Measurements from ENCODE around the gene ZNF695. TPM values are rescaled to one million over a fixed set of nuclear protein-coding genes. Genes with fewer than 3 reads are reported as not detected.

Gene ZNF695
- total RNA-seq, 1 donor = 0.72 TPM

DNA sequence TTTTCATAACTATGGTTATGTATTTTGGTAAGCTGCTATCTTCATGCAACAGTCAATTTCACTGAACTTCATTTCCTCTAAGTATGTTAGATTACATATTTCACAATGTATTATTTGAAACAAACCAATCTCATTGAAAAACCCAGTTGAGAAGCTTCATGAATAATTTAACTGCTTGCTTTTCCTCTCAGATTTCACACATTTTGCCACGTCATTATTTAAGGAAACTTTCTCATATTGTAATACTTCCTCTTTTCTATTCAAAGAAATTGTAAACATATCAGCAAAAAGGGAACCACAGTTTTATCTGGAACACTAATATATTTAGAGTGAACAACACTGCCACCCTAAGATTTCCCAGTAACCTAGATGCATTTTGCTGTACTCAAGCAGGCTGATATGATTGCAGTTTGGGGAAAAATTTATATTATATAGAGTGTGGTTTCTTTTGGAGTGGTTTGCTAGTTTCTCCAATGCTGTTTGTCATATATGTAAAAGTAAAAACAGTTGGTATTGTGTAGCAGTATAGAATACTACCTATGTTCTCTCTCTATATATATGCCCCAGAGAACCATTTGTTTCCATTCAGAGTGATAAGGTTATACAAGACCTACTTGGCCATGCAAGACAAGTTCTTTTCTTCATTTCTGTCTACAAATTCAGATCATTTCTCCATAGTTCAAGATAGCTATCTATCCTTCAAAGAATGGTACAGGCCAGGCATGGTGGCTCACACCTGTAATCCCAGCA lies 47.7 kb downstream of the ZNF695 start:
- no peaks in the 10 kb centered on the region for H3K27me3 ChIP-seq (ENCODE audit: insufficient read depth, low read length)
- TF ChIP-seq CTCF (IDR thresholded peaks at IDR 0.05; ENCODE audit: extremely low read depth, low read depth, low read length) = no peak
- no peaks in the 10 kb centered on the region for H3K36me3 ChIP-seq (ENCODE audit: insufficient read depth, low read length)
- H4K20me1 ChIP-seq (ENCODE audit: insufficient read depth, low read length) = no peaks in the 10 kb centered on the region
- no peak overlapping the region for H3K4me3 ChIP-seq (ENCODE audit: insufficient read depth, low read length)
- H3K27ac ChIP-seq (ENCODE audit: low read depth, low read length) = no peak overlapping the region
- DNase-seq (ENCODE audit: insufficient read length, low spot score, missing footprints) = no peak
- no peaks in the 10 kb centered on the region for H3K9me3 ChIP-seq (ENCODE audit: low read depth, low read length)
- no peak overlapping the region for H3K4me2 ChIP-seq (ENCODE audit: insufficient read depth, low read length)
- no peaks in the 10 kb centered on the region for H3K4me1 ChIP-seq (ENCODE audit: insufficient read depth, low read length)
- H2AFZ ChIP-seq (ENCODE audit: low read length) = no peak overlapping the region
- H3K79me2 ChIP-seq (ENCODE audit: insufficient read depth, low read length) = no peaks in the 10 kb centered on the region

DNA sequence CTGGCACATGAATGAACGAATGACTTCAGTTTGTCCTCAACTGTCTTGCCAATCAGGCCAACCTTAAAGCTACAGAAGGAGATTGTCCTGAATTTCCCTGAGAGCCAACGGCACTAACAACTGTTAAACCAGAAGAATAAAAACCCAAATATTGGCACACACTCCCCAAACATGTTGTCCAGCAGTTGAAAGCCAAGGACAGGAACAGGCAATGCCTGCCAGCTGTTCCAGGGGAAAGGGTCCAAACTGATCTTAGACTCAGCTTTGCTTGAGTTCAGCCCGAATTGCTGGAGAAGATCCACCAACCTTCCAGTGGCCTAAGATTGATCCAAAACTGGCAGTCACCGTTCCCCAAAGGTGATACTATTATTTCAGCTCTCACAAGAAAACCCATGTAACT lies 53.7 kb downstream of the ZNF695 start:
- no peaks in the 10 kb centered on the region for H3K27me3 ChIP-seq (ENCODE audit: insufficient read depth, low read length)
- no peaks in the 10 kb centered on the region for H4K20me1 ChIP-seq (ENCODE audit: insufficient read depth, low read length)
- no peaks in the 10 kb centered on the region for H3K4me1 ChIP-seq (ENCODE audit: insufficient read depth, low read length)
- H3K36me3 ChIP-seq (ENCODE audit: insufficient read depth, low read length) = no peaks in the 10 kb centered on the region
- TF ChIP-seq CTCF (IDR thresholded peaks at IDR 0.05; ENCODE audit: extremely low read depth, low read depth, low read length) = no peak
- no peaks in the 10 kb centered on the region for H3K79me2 ChIP-seq (ENCODE audit: insufficient read depth, low read length)
- no peak overlapping the region for H2AFZ ChIP-seq (ENCODE audit: low read length)
- no peak overlapping the region for H3K4me3 ChIP-seq (ENCODE audit: insufficient read depth, low read length)
- no peak overlapping the region for H3K4me2 ChIP-seq (ENCODE audit: insufficient read depth, low read length)
- no peaks in the 10 kb centered on the region for H3K9me3 ChIP-seq (ENCODE audit: low read depth, low read length)
- no peak for DNase-seq (ENCODE audit: insufficient read length, low spot score, missing footprints)
- H3K27ac ChIP-seq (ENCODE audit: low read depth, low read length) = no peak overlapping the region

DNA sequence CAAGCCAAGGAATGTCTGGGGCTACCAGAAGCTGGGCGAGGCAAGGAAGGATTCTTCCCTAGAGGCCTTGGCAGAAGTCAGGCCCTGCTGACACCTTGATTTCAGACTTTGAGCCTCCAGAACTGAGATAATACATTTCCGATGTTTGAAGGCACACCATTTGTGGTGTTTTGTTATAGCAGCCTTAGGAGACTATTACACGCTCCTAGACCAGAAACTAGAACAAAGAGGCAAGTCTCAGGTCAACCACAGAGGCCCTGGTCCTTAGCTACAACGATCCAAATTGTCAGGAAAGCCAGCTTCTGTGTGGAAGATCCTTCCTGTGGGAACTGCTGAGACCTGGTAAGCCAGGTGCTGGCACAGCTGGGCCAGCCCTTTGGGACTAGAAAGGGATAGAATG lies 56.4 kb downstream of the ZNF695 start:
- H3K27me3 ChIP-seq (ENCODE audit: insufficient read depth, low read length) = no peaks in the 10 kb centered on the region
- no peak overlapping the region for H3K4me3 ChIP-seq (ENCODE audit: insufficient read depth, low read length)
- H3K4me1 ChIP-seq (ENCODE audit: insufficient read depth, low read length) = no peaks in the 10 kb centered on the region
- H3K36me3 ChIP-seq (ENCODE audit: insufficient read depth, low read length) = no peaks in the 10 kb centered on the region
- H3K9me3 ChIP-seq (ENCODE audit: low read depth, low read length) = no peaks in the 10 kb centered on the region
- DNase-seq (ENCODE audit: insufficient read length, low spot score, missing footprints) = no peak
- no peak overlapping the region for H3K4me2 ChIP-seq (ENCODE audit: insufficient read depth, low read length)
- no peak for TF ChIP-seq CTCF (IDR thresholded peaks at IDR 0.05; ENCODE audit: extremely low read depth, low read depth, low read length)
- no peak overlapping the region for H2AFZ ChIP-seq (ENCODE audit: low read length)
- H4K20me1 ChIP-seq (ENCODE audit: insufficient read depth, low read length) = no peaks in the 10 kb centered on the region
- no peaks in the 10 kb centered on the region for H3K79me2 ChIP-seq (ENCODE audit: insufficient read depth, low read length)
- no peak overlapping the region for H3K27ac ChIP-seq (ENCODE audit: low read depth, low read length)

DNA sequence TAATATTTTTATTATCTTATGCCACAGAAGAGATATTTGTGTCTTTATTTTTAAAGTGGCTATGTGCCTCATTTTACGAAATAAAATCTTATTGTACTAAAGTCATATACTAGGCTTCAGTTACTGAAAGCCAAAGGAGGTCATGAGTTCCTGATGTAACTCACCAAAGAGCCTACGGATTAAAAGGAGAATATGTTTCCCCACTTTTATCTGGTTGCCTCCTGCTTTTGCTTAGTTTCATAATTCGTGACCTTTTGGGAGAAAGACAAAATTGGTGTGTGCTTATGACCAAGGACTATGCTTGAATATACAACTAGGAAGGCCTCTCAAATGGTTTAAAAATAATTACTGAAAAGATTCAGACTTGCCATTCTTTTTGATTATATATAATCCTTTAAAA lies 57.9 kb downstream of the ZNF695 start:
- H2AFZ ChIP-seq (ENCODE audit: low read length) = no peak overlapping the region
- H3K4me2 ChIP-seq (ENCODE audit: insufficient read depth, low read length) = no peak overlapping the region
- DNase-seq (ENCODE audit: insufficient read length, low spot score, missing footprints) = no peak
- no peak overlapping the region for H3K4me3 ChIP-seq (ENCODE audit: insufficient read depth, low read length)
- H3K4me1 ChIP-seq (ENCODE audit: insufficient read depth, low read length) = no peaks in the 10 kb centered on the region
- no peak for TF ChIP-seq CTCF (IDR thresholded peaks at IDR 0.05; ENCODE audit: extremely low read depth, low read depth, low read length)
- no peaks in the 10 kb centered on the region for H3K27me3 ChIP-seq (ENCODE audit: insufficient read depth, low read length)
- H3K36me3 ChIP-seq (ENCODE audit: insufficient read depth, low read length) = no peaks in the 10 kb centered on the region
- no peak overlapping the region for H3K27ac ChIP-seq (ENCODE audit: low read depth, low read length)
- H4K20me1 ChIP-seq (ENCODE audit: insufficient read depth, low read length) = no peaks in the 10 kb centered on the region
- no peaks in the 10 kb centered on the region for H3K9me3 ChIP-seq (ENCODE audit: low read depth, low read length)
- no peaks in the 10 kb centered on the region for H3K79me2 ChIP-seq (ENCODE audit: insufficient read depth, low read length)
